ENCODE measurements around the gene ZBTB9.

The ZBTB9 gene

GRCh38 chr6:33450434-33450833 is 3.9 kb upstream of the ZBTB9 start:
- TF ChIP-seq CTCF (IDR thresholded peaks at IDR 0.05; ENCODE audit: low read depth, low read length) = no peak
- Histone ChIP-seq H3K9me3 (ENCODE audit: severe bottlenecking) (no peaks in the 10 kb centered on the region), H3K27me3 (ENCODE audit: insufficient read depth, low read depth, severe bottlenecking) (no peaks in the 10 kb centered on the region), H3K36me3 (peaks cover 63% of the 10 kb centered on the region), H3K27ac (no peak overlapping the region), H3K4me3 (ENCODE audit: low read depth, low read length) (no peak overlapping the region)
- DNase-seq = no peak

GRCh38 chr6:33451606-33452005 is 2.8 kb upstream of the ZBTB9 start:
- DNase-seq = no peak
- Histone ChIP-seq H3K36me3 (peaks cover 65% of the 10 kb centered on the region), H3K27me3 (ENCODE audit: insufficient read depth, low read depth, severe bottlenecking) (no peaks in the 10 kb centered on the region), H3K9me3 (ENCODE audit: severe bottlenecking) (no peaks in the 10 kb centered on the region), H3K4me3 (ENCODE audit: low read depth, low read length) (no peak overlapping the region), H3K27ac (no peak overlapping the region)
- TF ChIP-seq CTCF (IDR thresholded peaks at IDR 0.05; ENCODE audit: low read depth, low read length) = no peak

- TF ChIP-seq CTCF (IDR thresholded peaks at IDR 0.05; ENCODE audit: low read depth, low read length) = no peak
- Histone ChIP-seq H3K27ac (no peak overlapping the region), H3K4me3 (ENCODE audit: low read depth, low read length) (no peak overlapping the region), H3K36me3 (peaks cover 62% of the 10 kb centered on the region), H3K27me3 (ENCODE audit: insufficient read depth, low read depth, severe bottlenecking) (no peaks in the 10 kb centered on the region), H3K9me3 (ENCODE audit: severe bottlenecking) (no peaks in the 10 kb centered on the region)
- DNase-seq = no peak
Measured at GRCh38 chr6:33452496-33452895, 1.9 kb upstream of the ZBTB9 start.

- peak overlapping the region; percentile 76 for H3K4me3 ChIP-seq (ENCODE audit: low read depth, low read length)
- H3K27ac ChIP-seq = peak overlapping the region; percentile 61
- H3K9me3 ChIP-seq (ENCODE audit: severe bottlenecking) = no peaks in the 10 kb centered on the region
- H3K36me3 ChIP-seq = peaks cover 52% of the 10 kb centered on the region
- TF ChIP-seq CTCF (IDR thresholded peaks at IDR 0.05; ENCODE audit: low read depth, low read length) = no peak
- DNase-seq = no peak
- H3K27me3 ChIP-seq (ENCODE audit: insufficient read depth, low read depth, severe bottlenecking) = no peaks in the 10 kb centered on the region
Measured at GRCh38 chr6:33453393-33454008, 875 bp upstream of the ZBTB9 start.

- no peak for TF ChIP-seq CTCF (IDR thresholded peaks at IDR 0.05; ENCODE audit: low read depth, low read length)
- peaks cover 37% of the 10 kb centered on the region for H3K36me3 ChIP-seq
- H3K4me3 ChIP-seq (ENCODE audit: low read depth, low read length) = peak overlapping the region; percentile 76
- H3K27ac ChIP-seq = peak overlapping the region; percentile 61
- H3K27me3 ChIP-seq (ENCODE audit: insufficient read depth, low read depth, severe bottlenecking) = no peaks in the 10 kb centered on the region
- no peak for DNase-seq
- no peaks in the 10 kb centered on the region for H3K9me3 ChIP-seq (ENCODE audit: severe bottlenecking)
Measured at GRCh38 chr6:33455051-33455450, 675 bp downstream of the ZBTB9 start.

- Histone ChIP-seq H3K36me3 (peaks cover 27% of the 10 kb centered on the region), H3K27me3 (ENCODE audit: insufficient read depth, low read depth, severe bottlenecking) (no peaks in the 10 kb centered on the region), H3K27ac (no peak overlapping the region), H3K4me3 (ENCODE audit: low read depth, low read length) (no peak overlapping the region), H3K9me3 (ENCODE audit: severe bottlenecking) (no peaks in the 10 kb centered on the region)
- no peak for DNase-seq
- no peak for TF ChIP-seq CTCF (IDR thresholded peaks at IDR 0.05; ENCODE audit: low read depth, low read length)
Measured at GRCh38 chr6:33456156-33456555, 1.8 kb downstream of the ZBTB9 start.
